CD1c-positive myeloid dendritic cell (primary cell): Measurements from ENCODE around the gene CFAP99.
A peak's percentile ranks its signal among the peaks of the same experiment; 100 is the strongest.

ENCODE experiments used
- DNase-seq: peaks from one replicate; pipeline ENCODE4 v3.0.0-alpha.2; 2016; ENCODE audit errors: extremely low spot score

The CFAP99 gene

DNA sequence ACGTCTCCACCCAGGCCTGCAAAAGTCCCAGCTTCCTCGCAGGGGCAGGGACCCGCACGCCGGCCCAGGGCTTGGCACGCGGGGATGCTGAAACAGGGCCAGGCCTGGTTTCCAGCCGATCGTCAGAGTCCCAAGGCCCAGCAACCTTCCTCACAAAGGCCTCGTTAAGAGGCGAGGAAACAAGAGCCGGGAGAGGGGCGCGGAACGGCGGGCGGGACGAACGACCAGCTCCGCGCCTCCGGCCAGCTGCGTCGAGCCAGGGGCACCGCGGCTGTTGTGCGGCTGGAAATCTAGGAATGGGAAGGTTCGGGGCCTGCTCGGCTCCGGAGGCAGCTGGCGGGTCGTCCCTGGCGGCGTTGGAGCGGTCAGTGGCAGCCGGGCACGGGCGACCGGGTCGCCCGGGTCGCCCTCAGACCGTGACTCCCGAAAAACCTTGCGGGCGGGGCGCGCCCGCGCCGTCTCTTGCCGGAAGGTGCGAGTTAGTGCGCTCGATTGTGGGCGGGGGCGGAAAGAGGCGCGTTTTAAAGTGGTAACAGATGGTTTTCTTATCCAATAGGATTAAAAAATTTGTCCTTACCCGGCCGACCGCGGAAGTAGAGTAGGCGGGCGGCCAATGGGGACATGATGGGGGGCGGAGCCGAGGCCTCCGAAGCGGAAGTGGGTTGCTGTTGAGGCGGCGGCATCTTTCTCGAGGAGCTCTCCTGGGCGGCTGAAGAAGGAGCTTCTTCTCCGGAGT, 49.9 kb downstream of the CFAP99 start, which contains the start of gene RNF4:
Gene RNF4, plus strand, starts transcription at position 651 of the 736 bp plus-strand sequence. CDS start 21,388 bp downstream, outside the sequence.
- peak; percentile 99 for DNase-seq

- DNase-seq, result peak; percentile 68
Measured at GRCh38 chr4:2469192-2469984, 50.6 kb downstream of the CFAP99 start.

- no peak for DNase-seq
Measured at GRCh38 chr4:2470791-2471190, 52.0 kb downstream of the CFAP99 start.

DNA sequence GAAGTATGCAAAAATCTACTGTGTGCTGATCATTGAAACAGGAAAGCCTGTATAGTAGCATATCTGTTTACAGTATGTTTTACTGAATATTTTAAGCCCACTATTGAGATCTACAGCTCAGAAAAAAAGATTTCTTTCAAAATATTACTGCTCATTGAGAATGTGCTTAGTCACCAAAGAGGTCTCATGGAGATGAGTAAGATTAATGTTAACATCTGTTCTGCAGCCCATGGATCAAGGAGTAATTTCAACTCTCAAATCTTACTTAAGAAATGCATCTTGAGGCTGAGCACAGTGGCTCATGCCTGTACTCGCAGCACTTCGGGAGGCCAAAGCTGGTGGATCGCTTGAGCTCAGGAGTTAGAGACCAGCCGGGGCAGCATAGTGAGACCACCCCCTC, 53.4 kb downstream of the CFAP99 start:
- DNase-seq, result no peak

DNA sequence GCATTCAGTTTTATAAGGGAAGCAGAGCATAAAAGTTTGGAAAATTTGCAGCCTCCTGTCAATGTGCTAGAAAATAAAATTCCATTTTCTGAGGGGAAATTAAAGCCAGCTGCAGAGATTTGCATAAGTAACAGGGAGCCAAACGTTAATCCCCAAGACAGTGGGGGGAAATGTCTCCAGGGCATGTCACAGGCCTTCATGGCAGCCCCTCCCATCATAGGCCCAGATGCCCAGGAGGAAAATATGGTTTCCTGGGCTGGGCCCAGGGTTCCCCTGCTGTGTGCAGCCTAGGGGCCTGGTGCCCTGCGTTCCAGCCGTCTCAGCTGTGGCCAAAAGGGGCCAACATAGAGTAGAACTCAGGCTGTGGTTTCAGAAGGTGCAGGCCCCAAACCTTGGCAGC, 59.5 kb downstream of the CFAP99 start:
- DNase-seq, result no peak

- DNase-seq, result no peak
Measured at GRCh38 chr4:2480649-2481048, 61.9 kb downstream of the CFAP99 start.

- DNase-seq, result no peak
Measured at GRCh38 chr4:2482192-2482591, 63.4 kb downstream of the CFAP99 start.

DNA sequence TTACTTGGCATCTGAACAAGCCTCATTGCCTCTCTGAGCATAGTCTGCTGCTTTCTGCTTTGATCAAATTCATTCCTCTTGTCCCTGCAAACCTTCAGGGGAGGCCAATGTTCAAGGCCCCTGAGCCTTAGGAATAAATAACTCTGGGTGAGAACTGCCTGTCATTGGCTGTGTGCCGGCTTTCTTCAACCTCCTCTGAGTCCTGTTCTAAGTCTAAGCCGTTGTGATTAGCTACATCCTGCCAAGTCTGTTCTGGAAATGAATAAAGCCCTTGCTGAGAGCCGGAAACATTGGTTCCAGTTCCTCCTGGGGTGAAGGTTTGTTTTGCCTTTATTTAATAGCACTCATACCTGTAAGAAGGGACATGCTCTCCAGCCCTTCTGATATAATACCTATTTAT, 63.9 kb downstream of the CFAP99 start:
- DNase-seq, result peak; percentile 46

DNA sequence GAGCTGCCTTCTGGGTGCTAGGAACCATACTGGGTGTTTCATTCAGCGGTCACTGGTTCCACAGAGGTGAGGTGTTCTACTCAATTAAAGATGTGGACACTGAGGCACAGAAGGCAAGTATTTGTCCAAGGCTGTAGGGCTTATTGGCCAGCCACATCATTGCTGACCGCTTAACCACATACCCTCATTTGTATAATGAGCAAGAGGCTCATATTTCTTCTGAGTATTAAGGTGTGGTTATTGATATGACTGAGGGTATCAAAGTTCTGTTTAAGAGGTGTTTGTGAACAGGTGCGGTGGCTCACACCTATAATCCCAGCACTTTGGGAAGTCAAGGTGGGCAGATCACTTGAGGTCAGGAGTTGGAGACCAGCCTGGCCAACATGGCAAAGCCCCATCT, 64.5 kb downstream of the CFAP99 start:
- no peak for DNase-seq

DNA sequence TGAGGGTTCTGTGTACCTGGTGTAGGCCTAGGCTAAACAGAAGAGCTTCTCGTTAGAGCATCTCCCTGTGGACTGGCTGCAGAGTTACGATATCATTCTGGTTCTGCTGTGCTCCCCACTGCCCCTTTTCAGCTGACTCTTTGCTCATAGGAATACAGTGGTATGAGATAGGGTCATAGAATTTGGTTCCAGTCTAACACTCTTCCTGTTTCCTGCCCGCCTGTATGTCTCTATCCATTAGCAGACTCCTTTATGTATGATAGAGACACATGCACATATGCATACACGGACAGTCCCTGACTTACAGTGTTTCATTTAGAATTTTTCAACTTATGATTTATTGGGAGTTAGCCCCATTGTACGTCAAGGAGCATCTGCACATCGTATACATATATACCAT, 65.4 kb downstream of the CFAP99 start:
- peak; percentile 38 for DNase-seq

DNA sequence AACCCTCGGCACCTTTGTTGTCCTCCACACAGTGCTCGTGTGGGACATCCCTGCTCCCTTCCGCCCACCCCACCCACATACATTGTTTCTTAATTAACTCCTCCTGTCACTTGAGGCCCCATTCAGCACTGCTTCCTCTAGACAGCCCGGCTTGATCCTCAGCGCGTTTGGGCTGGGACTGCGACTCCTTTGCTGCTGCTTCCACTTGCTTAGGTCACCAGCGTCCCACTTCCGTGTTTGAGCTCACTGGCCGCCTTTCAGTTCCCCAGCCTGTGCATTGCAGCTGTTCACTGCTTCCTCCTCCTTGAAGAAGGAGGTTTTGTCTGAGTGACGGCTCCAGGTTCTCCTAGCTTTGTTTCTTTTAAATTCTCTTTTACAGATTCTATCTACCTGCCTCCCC, 66.2 kb downstream of the CFAP99 start:
- DNase-seq, result peak; percentile 94

GRCh38 chr4:2485956-2486355, 67.2 kb downstream of the CFAP99 start:
- peak; percentile 67 for DNase-seq

DNA sequence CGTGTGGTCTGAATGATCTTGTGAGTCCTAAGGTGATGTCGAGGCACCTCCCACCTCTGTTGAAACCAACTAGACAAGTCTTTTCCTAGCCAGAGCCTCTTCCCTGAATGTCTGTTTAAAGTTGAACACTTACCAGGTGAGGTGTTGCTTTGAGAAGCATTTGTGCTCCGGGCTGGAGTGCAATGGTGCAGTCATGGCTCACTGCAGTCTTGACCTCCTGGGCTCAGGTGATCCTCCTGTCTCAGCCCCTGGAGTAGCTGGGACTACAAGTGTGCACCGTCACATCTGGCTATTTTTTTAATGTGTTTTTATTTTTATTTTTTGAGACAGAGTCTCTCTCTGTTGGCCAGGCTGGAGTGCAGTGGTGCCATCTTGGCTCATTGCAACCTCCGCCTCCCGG, 68.2 kb downstream of the CFAP99 start:
- DNase-seq, result no peak

DNA sequence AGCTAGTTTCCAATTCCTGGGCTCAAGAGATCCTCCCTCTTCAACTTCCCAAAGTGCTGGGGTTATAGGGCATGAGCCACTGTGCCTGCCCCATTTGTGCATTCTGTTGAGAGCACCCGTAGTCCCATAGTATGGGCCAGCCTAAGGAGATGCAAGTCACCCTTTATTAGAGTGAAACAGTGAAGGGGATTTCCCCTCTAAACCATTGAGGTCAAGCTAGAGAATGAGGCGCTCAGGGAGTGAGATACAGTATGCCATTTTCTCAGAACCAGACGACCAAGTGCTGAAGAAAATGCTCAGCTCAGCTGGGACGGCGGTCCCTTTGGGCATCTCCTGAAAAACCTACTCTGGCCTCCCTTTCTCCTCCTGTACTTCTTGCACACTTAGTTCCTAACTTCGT, 68.9 kb downstream of the CFAP99 start:
- no peak for DNase-seq

DNA sequence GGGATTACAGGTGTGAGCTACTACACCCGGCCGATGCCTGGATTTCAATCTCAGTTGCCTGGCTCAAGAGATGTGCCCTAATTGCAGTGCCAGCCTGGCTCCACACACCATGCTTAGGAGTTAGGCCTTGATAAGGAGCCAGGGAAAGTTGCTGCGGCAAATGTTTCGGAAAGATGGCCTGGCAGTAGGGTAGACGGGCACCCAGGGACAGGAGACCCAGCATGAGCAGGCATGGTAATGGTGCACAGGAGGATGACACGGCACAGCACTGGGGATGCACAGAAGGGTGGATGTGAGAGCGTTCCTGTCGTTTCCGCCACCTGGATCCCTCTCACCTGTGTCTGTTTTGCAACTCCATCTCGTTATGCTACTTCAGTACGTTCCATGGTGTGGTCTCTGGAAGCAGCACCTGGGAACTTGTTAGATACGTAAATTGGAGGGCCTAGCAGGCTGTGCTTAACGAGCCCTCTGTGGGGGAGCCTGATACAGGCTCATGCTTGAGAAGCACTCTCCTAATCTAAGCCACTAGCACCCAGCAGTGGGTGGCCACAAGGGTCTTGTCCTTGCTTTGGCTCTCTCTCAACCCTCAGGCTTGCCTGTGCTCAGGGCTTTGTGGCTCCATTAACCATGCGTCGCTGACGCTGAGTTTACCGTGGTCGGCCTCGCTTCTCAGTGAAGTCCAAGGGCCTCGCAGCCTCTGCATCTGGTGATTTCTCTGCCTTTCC, 70.5 kb downstream of the CFAP99 start:
- no peak for DNase-seq

DNA sequence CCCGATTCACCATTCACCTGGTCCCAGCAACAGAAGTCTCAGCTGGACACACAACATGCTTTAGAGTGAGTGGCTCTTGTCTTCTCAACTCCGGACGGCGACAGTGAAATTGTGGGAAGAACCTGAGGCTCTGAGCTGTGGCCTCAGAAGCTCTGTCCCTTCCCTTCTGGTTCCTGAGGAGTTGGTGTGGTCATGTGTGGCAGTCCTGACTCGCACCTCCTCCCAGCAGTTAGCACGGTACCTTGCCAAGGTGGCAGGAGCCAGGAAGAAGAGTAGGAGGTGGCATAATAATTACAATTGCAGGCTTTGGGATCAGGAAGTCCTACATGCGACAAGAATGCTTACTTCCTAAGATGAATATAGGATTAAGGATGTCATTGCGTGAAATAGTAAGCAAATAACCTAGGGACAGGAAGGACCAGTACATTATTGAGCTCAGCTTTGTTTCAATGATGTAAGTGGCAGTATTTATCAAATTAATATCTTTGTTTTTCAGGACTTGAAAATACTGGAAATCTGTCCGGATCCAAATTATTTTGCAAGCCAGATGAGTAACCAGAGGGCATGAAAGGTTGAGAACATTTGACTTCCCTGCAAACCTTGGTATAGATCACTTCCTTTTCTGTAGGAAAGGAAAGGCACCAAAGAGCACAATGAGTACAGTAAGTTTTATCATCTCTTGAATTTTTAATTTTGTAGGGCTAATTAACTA, 71.2 kb downstream of the CFAP99 start:
- DNase-seq, result peak; percentile 46

GRCh38 chr4:2492970-2493369, 74.2 kb downstream of the CFAP99 start:
- DNase-seq, result no peak

DNA sequence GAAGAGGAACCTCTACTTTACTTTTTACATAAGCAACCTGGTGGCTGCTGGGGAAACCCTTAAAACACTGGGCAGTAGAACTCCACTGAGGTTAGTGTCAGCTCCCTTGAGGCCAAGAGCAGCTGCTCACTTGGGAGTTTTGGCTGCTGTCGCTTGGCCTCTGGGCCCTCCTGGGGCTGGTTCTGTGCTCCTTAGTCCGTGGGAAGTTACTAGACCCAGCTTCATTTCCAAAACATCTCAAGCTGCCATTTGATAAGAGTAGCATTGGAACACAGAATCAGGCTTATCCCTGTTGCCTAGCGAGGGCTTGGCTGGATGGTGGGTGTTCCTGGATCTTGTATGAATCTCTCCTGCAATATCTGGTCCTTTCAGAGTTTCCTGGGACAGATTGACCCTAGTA, 76.2 kb downstream of the CFAP99 start:
- DNase-seq, result no peak

GRCh38 chr4:2497324-2497723, 78.6 kb downstream of the CFAP99 start:
- DNase-seq, result peak; percentile 12

DNA sequence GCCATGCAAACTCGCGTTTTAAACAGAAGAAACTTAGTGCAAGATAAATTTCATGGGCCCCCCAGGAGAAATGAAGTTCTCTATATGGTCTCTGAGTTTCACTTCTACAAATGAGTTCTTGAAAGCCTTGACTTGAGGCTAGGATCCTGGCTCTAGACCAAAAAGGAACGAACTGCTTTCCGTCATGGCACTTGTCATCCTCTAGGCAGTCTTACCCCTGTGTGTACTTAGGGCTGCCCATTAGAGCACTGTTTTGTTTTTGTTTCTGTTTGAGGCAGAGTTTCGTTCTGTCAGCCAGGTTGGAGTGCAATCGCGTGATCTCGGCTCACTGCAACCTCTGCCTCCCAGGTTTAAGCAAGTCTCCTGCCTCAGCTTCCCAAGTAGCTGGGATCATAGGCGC, 79.2 kb downstream of the CFAP99 start:
- peak; percentile 91 for DNase-seq

DNA sequence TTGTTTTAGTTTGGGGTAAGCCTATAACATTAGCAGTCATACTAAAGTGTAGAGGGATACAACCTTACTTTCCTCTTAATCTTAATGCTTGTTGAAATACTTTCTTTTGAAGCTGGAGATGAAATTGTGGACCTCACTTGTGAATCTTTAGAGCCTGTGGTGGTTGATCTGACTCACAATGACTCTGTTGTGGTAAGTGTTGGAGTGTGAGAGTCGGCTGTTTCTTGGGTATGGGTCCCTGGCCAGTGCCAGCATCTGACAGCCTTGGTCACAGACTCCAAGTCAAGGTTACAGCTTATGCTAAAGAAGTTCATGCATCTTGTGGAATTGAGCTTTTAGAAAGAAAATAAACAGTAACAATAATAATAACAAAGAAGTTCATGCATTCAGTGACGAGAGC, 81.8 kb downstream of the CFAP99 start:
- DNase-seq, result no peak

- no peak for DNase-seq
Measured at GRCh38 chr4:2501034-2501594, 82.4 kb downstream of the CFAP99 start.
